WTC11 (cell line): ENCODE measurements around the gene EVL. TPM values are rescaled to one million over a fixed set of nuclear protein-coding genes. Genes with fewer than 3 reads are reported as not detected.

Experiments
- ATAC-seq: fragments of 200-7000 bp; cut with Tn5 transposase; 2 replicates; pipeline ENCODE4 v1.10.0; 2021; ENCODE audit warnings: mild to moderate bottlenecking, moderate library complexity
- CTCF ChIA-PET: fragments of 300-600 bp; sonication (Branson Sonifier 250); formaldehyde crosslinking; loops from one replicate; lab custom pipeline; 2021; ENCODE audit warnings: antibody characterized with exemption; lab: Charles Lee
- POLR2A ChIA-PET: fragments of 350-600 bp; sonication (Branson Sonifier 250); formaldehyde crosslinking; loops from one replicate; lab custom pipeline; 2021; ENCODE audit warnings: antibody characterized with exemption; lab: Charles Lee
- DNase-seq: peaks from one replicate; pipeline ENCODE4 v3.0.0; 2021; ENCODE audit warnings: low spot score
- H3K27ac Mint-ChIP-seq: 2 replicates; pipeline ENCODE4 v1.8.0; 2021; ENCODE audit warnings: mixed read lengths
- H3K27me3 Mint-ChIP-seq: 2 replicates; pipeline ENCODE4 v1.8.0; 2021; ENCODE audit warnings: low read depth, mild to moderate bottlenecking, moderate library complexity, mixed read lengths
- H3K36me3 Mint-ChIP-seq: 2 replicates; pipeline ENCODE4 v1.8.0; 2021; ENCODE audit warnings: mixed read lengths
- H3K4me1 Mint-ChIP-seq: 2 replicates; pipeline ENCODE4 v1.8.0; 2022; ENCODE audit warnings: mixed read lengths
- H3K4me3 Mint-ChIP-seq: 2 replicates; pipeline ENCODE4 v1.8.0; 2021; ENCODE audit warnings: mild to moderate bottlenecking, moderate library complexity, mixed read lengths
- H3K9me3 Mint-ChIP-seq: 2 replicates; pipeline ENCODE4 v1.8.0; 2021; ENCODE audit warnings: mixed read lengths
- ARID4B ChIP-seq: sonication (generic); formaldehyde crosslinking; IDR thresholded peaks from 2 replicates; pipeline ENCODE4 v1.8.0; 2023; ENCODE audit warnings: missing genetic modification reagents, mild to moderate bottlenecking, borderline replicate concordance
- E2F5 ChIP-seq: sonication (generic); formaldehyde crosslinking; IDR thresholded peaks from 2 replicates; pipeline ENCODE4 v1.8.1; 2022; ENCODE audit warnings: mild to moderate bottlenecking, moderate library complexity, missing genetic modification reagents
- ETV6 ChIP-seq: sonication (generic); formaldehyde crosslinking; IDR thresholded peaks from 2 replicates; pipeline ENCODE4 v1.8.1; 2022; ENCODE audit warnings: mild to moderate bottlenecking, missing genetic modification reagents
- FOXK1 ChIP-seq: sonication (generic); formaldehyde crosslinking; IDR thresholded peaks from 2 replicates; pipeline ENCODE4 v1.8.0; 2022; ENCODE audit warnings: mild to moderate bottlenecking, moderate library complexity, missing genetic modification reagents
- IRF2 ChIP-seq: sonication (generic); formaldehyde crosslinking; IDR thresholded peaks from 2 replicates; pipeline ENCODE4 v1.8.0; 2022; ENCODE audit warnings: low read depth, missing genetic modification reagents, borderline replicate concordance
- KAT7 ChIP-seq: sonication (generic); formaldehyde crosslinking; IDR thresholded peaks from 2 replicates; pipeline ENCODE4 v1.8.1; 2023; ENCODE audit warnings: missing genetic modification reagents, mild to moderate bottlenecking, borderline replicate concordance
- MAX ChIP-seq: sonication (generic); formaldehyde crosslinking; IDR thresholded peaks from 2 replicates; pipeline ENCODE4 v1.8.0; 2022; ENCODE audit warnings: mild to moderate bottlenecking, missing genetic modification reagents
- NR2C2 ChIP-seq: sonication (generic); formaldehyde crosslinking; IDR thresholded peaks from 2 replicates; pipeline ENCODE4 v1.8.0; 2022; ENCODE audit warnings: mild to moderate bottlenecking, missing genetic modification reagents
- SMAD3 ChIP-seq: sonication (generic); formaldehyde crosslinking; IDR thresholded peaks from 2 replicates; pipeline ENCODE4 v1.8.0; 2022; ENCODE audit warnings: missing genetic modification reagents, mild to moderate bottlenecking, borderline replicate concordance
- USF2 ChIP-seq: sonication (generic); formaldehyde crosslinking; IDR thresholded peaks from 2 replicates; pipeline ENCODE4 v1.8.1; 2023; ENCODE audit warnings: mild to moderate bottlenecking, missing genetic modification reagents, moderate library complexity
- ZNF232 ChIP-seq: sonication (generic); formaldehyde crosslinking; IDR thresholded peaks from 2 replicates; pipeline ENCODE4 v1.8.0; 2022; ENCODE audit warnings: mild to moderate bottlenecking, missing genetic modification reagents
- ZNF416 ChIP-seq: fragments of 250-450 bp; sonication (Bioruptor Pico); IDR thresholded peaks from 2 replicates; pipeline ENCODE4 v1.9.0; 2021; ENCODE audit warnings: mild to moderate bottlenecking, inconsistent platforms
- ZNF425 ChIP-seq: fragments of 250-450 bp; sonication (Bioruptor Pico); conservative IDR thresholded peaks from 2 replicates; pipeline ENCODE4 v1.9.0; 2021; ENCODE audit warnings: mild to moderate bottlenecking
- ZNF512 ChIP-seq: sonication (generic); formaldehyde crosslinking; IDR thresholded peaks from 2 replicates; pipeline ENCODE4 v1.8.1; 2022; ENCODE audit warnings: missing genetic modification reagents, borderline replicate concordance
- ZSCAN18 ChIP-seq: fragments of 250-450 bp; sonication (Bioruptor Pico); IDR thresholded peaks from 2 replicates; pipeline ENCODE4 v2.1.2; 2022; ENCODE audit warnings: mild to moderate bottlenecking, moderate library complexity
- total RNA-seq: library from RNA; stranded (reverse); gene quantifications from 3 replicates; pipeline ENCODE4 v1.2.3, GENCODE V29; 2021

EVL gene
- total RNA-seq, 1 experiment from 2014 or later = 60.8 TPM

GRCh38 chr14:100116134-100116533 is 50.9 kb downstream of the EVL start:
- H3K9me3 Mint-ChIP-seq = no peaks in the 10 kb centered on the region
- H3K4me1 Mint-ChIP-seq = no peaks in the 10 kb centered on the region
- H3K27ac Mint-ChIP-seq = no peak overlapping the region
- ATAC-seq = no peak
- CTCF ChIA-PET = interaction anchor here (0.7 to 3.2 kb wide), 5 partner anchors 8 to 77 kb away, joined by 3 to 13 read pairs (median 5); no protein-coding TSS in a partner anchor
- no peak for DNase-seq
- no peak overlapping the region for H3K4me3 Mint-ChIP-seq
- no peaks in the 10 kb centered on the region for H3K36me3 Mint-ChIP-seq
- TF ChIP-seq ZSCAN18 (no peak), ARID4B (no peak), MAX (CRISPR knock-in tag) (no peak), ZNF425 (CRISPR knock-in tag) (no peak), FOXK1 (no peak), USF2 (CRISPR knock-in tag) (no peak), ETV6 (CRISPR knock-in tag) (no peak)
- TF ChIP-seq, all 79 proteins: peak for 0
- POLR2A ChIA-PET = no interaction called here
- H3K27me3 Mint-ChIP-seq = no peaks in the 10 kb centered on the region

- H3K27ac Mint-ChIP-seq = no peak overlapping the region
- no peaks in the 10 kb centered on the region for H3K9me3 Mint-ChIP-seq
- H3K27me3 Mint-ChIP-seq = no peaks in the 10 kb centered on the region
- peak; percentile 35; the same call in 1 of the 2 replicates for ATAC-seq
- no peaks in the 10 kb centered on the region for H3K36me3 Mint-ChIP-seq
- no peaks in the 10 kb centered on the region for H3K4me1 Mint-ChIP-seq
- DNase-seq = no peak
- CTCF ChIA-PET = interaction anchor here (1.3 to 3.2 kb wide), 4 partner anchors 9 to 76 kb away, joined by 5 to 13 read pairs (median 6); no protein-coding TSS in a partner anchor
- POLR2A ChIA-PET = no interaction called here
- no peak overlapping the region for H3K4me3 Mint-ChIP-seq
- no peak for TF ChIP-seq NR2C2 (CRISPR knock-in tag)
- no peak for TF ChIP-seq ZNF425 (CRISPR knock-in tag)
- TF ChIP-seq ZNF512 (CRISPR knock-in tag) = no peak
- TF ChIP-seq ZNF232 (CRISPR knock-in tag) = no peak
- TF ChIP-seq SMAD3 = no peak
- TF ChIP-seq E2F5 (CRISPR knock-in tag) = no peak
- TF ChIP-seq KAT7 (CRISPR knock-in tag) = no peak
- TF ChIP-seq ARID4B = no peak
- TF ChIP-seq ZNF416 (CRISPR knock-in tag) = no peak
- TF ChIP-seq IRF2 (CRISPR knock-in tag) = no peak
Measured at GRCh38 chr14:100117026-100117425, 51.8 kb downstream of the EVL start.
